Mucosa of descending colon (tissue), 3 donors: ENCODE results near the gene GAS7. TPM values are rescaled to one million over a fixed set of nuclear protein-coding genes. Genes with fewer than 3 reads are reported as not detected.
"Not testable (repeated sequence)": the region's sequence is repeated elsewhere in the genome, so short reads cannot be mapped to it uniquely, and the experiment has no call there.

Experiments used
- ATAC-seq: fragments of 200-7000 bp; cut with Tn5 transposase; one replicate; pipeline ENCODE4 v1.9.1; 2020; ENCODE audit warnings: mild to moderate bottlenecking, moderate library complexity
- DNase-seq, 3 donors: peaks; one replicate each; pipeline ENCODE4 v3.0.0-alpha.2; 2020
- H3K36me3 ChIP-seq: fragments of 200-600 bp; one replicate; pipeline ENCODE4 v1.8.0; 2021; ENCODE audit warnings: low read depth, mild to moderate bottlenecking
- H3K4me1 ChIP-seq: fragments of 200-600 bp; one replicate; pipeline ENCODE4 v1.8.0; 2021; ENCODE audit warnings: low read depth, mild to moderate bottlenecking
- H3K4me3 ChIP-seq: fragments of 200-600 bp; one replicate; pipeline ENCODE4 v1.8.0; 2021; ENCODE audit warnings: mild to moderate bottlenecking
- H3K9me3 ChIP-seq: fragments of 200-600 bp; one replicate; pipeline ENCODE4 v1.8.0; 2021; ENCODE audit warnings: mild to moderate bottlenecking
- intact Hi-C, 2 donors: fragments of 100-400 bp; cut with DNase I in 1 of 2; cut with micrococcal nuclease in 1 of 2; formaldehyde crosslinking; loops; one replicate each; pipeline versions ENCODE4 v1.11.0 to v1.11.1; 2022; cut with DNase I, micrococcal nuclease
- total RNA-seq, 3 donors: library from RNA; stranded (reverse); fragmentation: NEBNext Ultra II Directional in 2 of 3; extraction: Animal tissue kit (Norgen Biotek cat#: 25700) in 2 of 3; gene quantifications; one replicate each; pipeline versions ENCODE4 v1.2.1 to v1.2.4, GENCODE V29; 2021 to 2023
- TF ChIP-seq, protein P1 (sequence below): fragments of 200-600 bp; IDR thresholded peaks from one replicate; pipeline ENCODE4 v1.8.0; 2022; ENCODE audit warnings: antibody characterized with exemption, mild to moderate bottlenecking
- donor health status: DM: no; HTN: no; CAD: no; lungs with moderate emphysema.
- donor health status: DM: no; HTN: no; CAD: no.
- donor health status: DM: no; HTN: yes; CAD: no.

GAS7 gene
- total RNA-seq, 3 donors from 2014 or later, result 6.4 to 54.4 (median 21.6) TPM

GRCh38 chr17:10058921-10059683, 139.3 kb downstream of the GAS7 start:
- H3K4me3 ChIP-seq, result no peak overlapping the region
- TF ChIP-seq, protein P1, sequence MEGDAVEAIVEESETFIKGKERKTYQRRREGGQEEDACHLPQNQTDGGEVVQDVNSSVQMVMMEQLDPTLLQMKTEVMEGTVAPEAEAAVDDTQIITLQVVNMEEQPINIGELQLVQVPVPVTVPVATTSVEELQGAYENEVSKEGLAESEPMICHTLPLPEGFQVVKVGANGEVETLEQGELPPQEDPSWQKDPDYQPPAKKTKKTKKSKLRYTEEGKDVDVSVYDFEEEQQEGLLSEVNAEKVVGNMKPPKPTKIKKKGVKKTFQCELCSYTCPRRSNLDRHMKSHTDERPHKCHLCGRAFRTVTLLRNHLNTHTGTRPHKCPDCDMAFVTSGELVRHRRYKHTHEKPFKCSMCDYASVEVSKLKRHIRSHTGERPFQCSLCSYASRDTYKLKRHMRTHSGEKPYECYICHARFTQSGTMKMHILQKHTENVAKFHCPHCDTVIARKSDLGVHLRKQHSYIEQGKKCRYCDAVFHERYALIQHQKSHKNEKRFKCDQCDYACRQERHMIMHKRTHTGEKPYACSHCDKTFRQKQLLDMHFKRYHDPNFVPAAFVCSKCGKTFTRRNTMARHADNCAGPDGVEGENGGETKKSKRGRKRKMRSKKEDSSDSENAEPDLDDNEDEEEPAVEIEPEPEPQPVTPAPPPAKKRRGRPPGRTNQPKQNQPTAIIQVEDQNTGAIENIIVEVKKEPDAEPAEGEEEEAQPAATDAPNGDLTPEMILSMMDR, result no peak
- no peaks in the 10 kb centered on the region for H3K9me3 ChIP-seq
- DNase-seq (no peak), ATAC-seq (no peak)
- H3K36me3 ChIP-seq, result no peaks in the 10 kb centered on the region
- intact Hi-C loops, result no loop called here
- peaks cover 8% of the 10 kb centered on the region for H3K4me1 ChIP-seq

DNA sequence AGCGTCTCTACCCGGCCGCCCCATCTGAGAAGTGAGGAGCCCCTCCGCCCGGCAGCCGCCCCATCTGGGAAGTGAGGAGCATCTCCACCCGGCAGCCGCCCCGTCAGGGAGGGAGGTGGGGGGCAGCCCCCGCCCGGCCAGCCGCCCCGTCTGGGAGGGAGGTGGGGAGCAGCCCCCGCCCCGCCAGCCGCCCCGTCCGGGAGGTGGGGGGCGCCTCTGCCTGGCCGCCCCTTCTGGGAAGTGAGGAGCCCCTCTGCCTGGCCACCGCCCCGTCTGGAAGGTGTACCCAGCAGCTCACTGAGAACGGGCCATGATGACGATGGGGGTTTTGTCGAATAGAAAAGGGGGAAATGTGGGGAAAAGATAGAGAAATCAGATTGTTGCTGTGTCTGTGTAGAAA, 140.9 kb downstream of the GAS7 start:
- H3K9me3 ChIP-seq, H3K4me1 ChIP-seq, H3K36me3 ChIP-seq, ATAC-seq, H3K4me3 ChIP-seq, intact Hi-C loops, DNase-seq: not testable (repeated sequence)

DNA sequence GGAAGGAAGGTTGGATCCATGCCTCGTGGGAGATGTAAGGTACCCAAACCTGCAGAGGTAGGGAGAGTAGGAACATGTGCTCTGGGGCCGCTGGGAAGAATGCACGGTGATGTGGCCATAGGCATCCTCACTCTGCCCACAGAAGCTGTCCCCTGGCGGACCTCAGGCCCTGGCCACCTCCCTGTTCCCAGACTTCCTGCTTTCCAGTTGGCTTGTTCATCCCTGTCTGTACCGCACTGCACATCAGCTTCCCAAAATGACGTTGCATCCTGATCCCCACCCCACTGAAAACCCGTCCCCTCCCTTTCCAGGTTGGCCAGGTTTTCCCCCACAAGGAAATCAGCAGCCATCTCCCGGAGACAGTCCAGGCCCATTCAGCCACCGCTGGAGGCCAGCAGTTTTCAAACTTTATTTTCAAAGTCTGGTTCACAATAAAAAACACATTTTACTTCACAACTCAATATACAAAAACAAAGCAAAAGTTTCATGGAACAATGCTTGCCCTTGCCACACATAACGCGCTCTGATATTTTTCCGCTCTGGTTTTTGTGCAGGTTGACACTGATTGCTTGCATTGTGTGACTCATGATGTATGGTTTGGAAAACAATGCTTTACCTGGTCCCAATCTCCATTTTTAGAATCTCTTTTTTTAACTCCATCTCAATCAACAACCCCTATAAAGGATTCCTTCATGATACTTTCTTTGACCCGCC, 143.0 kb downstream of the GAS7 start:
- Histone ChIP-seq H3K4me3 (no peak overlapping the region), H3K36me3 (no peaks in the 10 kb centered on the region), H3K4me1 (peaks cover 2% of the 10 kb centered on the region), H3K9me3 (no peaks in the 10 kb centered on the region)
- TF ChIP-seq, protein P1, result no peak
- intact Hi-C loops, result no loop called here
- ATAC-seq (no peak), DNase-seq (no peak)

DNA sequence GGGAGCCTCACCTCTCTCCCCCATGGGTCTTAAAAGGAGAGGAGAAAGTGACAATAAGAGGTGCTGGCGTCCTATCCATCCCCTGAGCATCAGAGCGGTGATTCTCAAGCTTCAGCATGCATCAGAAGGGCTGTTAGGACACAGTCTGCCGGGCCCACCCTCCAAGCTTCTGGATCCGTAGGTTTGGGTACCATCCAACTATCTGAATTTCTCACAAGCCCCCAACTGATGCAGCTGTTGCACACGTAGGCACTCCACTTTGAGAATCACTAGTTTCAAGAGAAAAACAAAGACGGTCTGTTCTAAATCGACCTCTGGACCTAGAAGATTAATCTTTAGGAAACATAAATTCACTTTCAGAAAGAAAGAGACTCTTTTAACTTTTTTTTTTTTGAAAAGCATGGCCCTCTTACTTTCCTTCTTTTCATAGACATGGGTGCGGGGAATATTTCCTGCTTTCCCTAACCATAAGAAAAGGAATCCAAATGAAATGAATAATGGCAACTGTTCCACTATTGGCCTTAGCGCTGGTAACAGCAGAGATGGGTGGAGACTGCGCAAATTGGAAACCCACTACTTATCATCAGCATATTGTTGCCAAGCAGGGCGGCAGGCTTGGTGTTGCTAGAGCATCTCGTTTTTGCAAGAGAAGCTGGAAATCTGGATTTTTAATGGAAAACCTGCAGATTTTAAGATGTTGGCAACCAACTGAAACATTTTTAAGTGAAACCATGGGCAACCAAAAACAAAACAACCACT, 144.4 kb downstream of the GAS7 start:
- ATAC-seq (no peak), DNase-seq (no peak)
- TF ChIP-seq, protein P1, result no peak
- Histone ChIP-seq H3K4me1 (no peaks in the 10 kb centered on the region), H3K36me3 (no peaks in the 10 kb centered on the region), H3K9me3 (no peaks in the 10 kb centered on the region), H3K4me3 (no peak overlapping the region)
- intact Hi-C loops, result no loop called here

DNA sequence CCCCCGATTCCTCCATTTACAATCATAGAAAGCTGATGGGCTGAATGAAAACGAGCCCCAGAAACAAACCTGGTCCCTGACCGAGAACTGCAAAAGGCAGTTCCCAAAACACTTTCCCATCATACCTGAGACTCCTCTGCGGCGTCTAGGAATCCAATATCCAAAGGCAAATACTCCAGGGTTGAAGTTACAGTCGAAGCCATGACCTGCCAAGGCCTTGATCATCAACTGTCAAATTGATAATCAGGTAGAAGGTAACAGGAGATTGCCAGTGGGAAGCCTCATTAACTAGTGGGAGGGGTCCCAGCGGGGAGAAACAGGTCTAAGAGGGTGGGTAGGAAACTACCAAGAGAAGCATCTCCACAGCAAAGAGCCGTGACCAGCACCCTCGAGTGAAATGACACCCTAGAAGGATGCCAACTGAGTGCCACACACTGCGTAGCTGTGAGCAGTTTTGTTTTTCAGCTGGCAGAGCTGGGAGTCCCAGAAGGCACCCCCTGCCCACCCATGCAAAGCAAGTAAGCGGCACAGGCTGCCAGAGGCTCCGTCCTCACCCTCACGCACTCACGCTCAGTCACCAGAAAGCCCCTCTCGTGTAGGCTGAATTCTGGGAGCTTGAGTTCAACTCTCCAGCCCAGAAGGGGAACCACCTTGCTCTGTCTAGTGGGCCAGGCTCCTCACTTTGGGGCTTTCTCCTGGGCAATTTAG, 146.1 kb downstream of the GAS7 start:
- intact Hi-C loops, result no loop called here
- no peaks in the 10 kb centered on the region for H3K36me3 ChIP-seq
- no peaks in the 10 kb centered on the region for H3K9me3 ChIP-seq
- TF ChIP-seq, protein P1, result no peak
- no peaks in the 10 kb centered on the region for H3K4me1 ChIP-seq
- ATAC-seq, result no peak
- H3K4me3 ChIP-seq, result no peak overlapping the region
- DNase-seq, result no peak
